Measurements from ENCODE around the gene LAMP5. TPM values are rescaled to one million over a fixed set of nuclear protein-coding genes. Genes with fewer than 3 reads are reported as not detected.

LAMP5 gene
- total and polyA plus RNA-seq, 2 experiments from 2014 or later: 0.21 to 0.29 TPM

GRCh38 chr20:9531581-9531980 lies 17.2 kb downstream of the LAMP5 start:
- DNase-seq (ENCODE audit: low spot score): no peak
- H4K20me1 ChIP-seq (replicated peaks; ENCODE audit: insufficient read depth): no peaks in the 10 kb centered on the region
- peak overlapping the region; percentile 44; the same call in 1 of the 2 replicates for H3K4me2 ChIP-seq
- Mint-ChIP-seq H3K27me3 (ENCODE audit: insufficient read depth, low read depth, poor library complexity) (no peaks in the 10 kb centered on the region), H3K36me3 (ENCODE audit: low read depth) (no peaks in the 10 kb centered on the region), H3K27ac (no peak overlapping the region), H3K4me3 (no peak overlapping the region), H3K4me1 (peaks cover 26% of the 10 kb centered on the region), H3K9me3 (no peaks in the 10 kb centered on the region)
- no peak overlapping the region for H3K4me3 ChIP-seq
- H3K27ac ChIP-seq (ENCODE audit: low read depth): no peak overlapping the region
- H3F3A ChIP-seq (replicated peaks; ENCODE audit: low read depth): no peaks in the 10 kb centered on the region
- ATAC-seq: no peak
- TF ChIP-seq, protein P1, sequence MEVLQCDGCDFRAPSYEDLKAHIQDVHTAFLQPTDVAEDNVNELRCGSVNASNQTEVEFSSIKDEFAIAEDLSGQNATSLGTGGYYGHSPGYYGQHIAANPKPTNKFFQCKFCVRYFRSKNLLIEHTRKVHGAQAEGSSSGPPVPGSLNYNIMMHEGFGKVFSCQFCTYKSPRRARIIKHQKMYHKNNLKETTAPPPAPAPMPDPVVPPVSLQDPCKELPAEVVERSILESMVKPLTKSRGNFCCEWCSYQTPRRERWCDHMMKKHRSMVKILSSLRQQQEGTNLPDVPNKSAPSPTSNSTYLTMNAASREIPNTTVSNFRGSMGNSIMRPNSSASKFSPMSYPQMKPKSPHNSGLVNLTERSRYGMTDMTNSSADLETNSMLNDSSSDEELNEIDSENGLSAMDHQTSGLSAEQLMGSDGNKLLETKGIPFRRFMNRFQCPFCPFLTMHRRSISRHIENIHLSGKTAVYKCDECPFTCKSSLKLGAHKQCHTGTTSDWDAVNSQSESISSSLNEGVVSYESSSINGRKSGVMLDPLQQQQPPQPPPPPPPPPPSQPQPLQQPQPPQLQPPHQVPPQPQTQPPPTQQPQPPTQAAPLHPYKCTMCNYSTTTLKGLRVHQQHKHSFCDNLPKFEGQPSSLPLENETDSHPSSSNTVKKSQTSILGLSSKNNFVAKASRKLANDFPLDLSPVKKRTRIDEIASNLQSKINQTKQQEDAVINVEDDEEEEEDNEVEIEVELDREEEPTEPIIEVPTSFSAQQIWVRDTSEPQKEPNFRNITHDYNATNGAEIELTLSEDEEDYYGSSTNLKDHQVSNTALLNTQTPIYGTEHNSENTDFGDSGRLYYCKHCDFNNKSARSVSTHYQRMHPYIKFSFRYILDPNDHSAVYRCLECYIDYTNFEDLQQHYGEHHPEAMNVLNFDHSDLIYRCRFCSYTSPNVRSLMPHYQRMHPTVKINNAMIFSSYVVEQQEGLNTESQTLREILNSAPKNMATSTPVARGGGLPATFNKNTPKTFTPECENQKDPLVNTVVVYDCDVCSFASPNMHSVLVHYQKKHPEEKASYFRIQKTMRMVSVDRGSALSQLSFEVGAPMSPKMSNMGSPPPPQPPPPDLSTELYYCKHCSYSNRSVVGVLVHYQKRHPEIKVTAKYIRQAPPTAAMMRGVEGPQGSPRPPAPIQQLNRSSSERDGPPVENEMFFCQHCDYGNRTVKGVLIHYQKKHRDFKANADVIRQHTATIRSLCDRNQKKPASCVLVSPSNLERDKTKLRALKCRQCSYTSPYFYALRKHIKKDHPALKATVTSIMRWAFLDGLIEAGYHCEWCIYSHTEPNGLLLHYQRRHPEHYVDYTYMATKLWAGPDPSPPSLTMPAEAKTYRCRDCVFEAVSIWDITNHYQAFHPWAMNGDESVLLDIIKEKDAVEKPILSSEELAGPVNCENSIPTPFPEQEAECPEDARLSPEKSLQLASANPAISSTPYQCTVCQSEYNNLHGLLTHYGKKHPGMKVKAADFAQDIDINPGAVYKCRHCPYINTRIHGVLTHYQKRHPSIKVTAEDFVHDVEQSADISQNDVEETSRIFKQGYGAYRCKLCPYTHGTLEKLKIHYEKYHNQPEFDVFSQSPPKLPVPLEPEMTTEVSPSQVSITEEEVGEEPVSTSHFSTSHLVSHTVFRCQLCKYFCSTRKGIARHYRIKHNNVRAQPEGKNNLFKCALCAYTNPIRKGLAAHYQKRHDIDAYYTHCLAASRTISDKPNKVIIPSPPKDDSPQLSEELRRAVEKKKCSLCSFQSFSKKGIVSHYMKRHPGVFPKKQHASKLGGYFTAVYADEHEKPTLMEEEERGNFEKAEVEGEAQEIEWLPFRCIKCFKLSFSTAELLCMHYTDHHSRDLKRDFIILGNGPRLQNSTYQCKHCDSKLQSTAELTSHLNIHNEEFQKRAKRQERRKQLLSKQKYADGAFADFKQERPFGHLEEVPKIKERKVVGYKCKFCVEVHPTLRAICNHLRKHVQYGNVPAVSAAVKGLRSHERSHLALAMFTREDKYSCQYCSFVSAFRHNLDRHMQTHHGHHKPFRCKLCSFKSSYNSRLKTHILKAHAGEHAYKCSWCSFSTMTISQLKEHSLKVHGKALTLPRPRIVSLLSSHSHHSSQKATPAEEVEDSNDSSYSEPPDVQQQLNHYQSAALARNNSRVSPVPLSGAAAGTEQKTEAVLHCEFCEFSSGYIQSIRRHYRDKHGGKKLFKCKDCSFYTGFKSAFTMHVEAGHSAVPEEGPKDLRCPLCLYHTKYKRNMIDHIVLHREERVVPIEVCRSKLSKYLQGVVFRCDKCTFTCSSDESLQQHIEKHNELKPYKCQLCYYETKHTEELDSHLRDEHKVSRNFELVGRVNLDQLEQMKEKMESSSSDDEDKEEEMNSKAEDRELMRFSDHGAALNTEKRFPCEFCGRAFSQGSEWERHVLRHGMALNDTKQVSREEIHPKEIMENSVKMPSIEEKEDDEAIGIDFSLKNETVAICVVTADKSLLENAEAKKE (CRISPR knock-in tag; IDR thresholded peaks at IDR 0.05): no peak
- no peak for TF ChIP-seq JUNB (IDR thresholded peaks at IDR 0.05; ENCODE audit: unreplicated experiment)
- TF ChIP-seq, protein P2, sequence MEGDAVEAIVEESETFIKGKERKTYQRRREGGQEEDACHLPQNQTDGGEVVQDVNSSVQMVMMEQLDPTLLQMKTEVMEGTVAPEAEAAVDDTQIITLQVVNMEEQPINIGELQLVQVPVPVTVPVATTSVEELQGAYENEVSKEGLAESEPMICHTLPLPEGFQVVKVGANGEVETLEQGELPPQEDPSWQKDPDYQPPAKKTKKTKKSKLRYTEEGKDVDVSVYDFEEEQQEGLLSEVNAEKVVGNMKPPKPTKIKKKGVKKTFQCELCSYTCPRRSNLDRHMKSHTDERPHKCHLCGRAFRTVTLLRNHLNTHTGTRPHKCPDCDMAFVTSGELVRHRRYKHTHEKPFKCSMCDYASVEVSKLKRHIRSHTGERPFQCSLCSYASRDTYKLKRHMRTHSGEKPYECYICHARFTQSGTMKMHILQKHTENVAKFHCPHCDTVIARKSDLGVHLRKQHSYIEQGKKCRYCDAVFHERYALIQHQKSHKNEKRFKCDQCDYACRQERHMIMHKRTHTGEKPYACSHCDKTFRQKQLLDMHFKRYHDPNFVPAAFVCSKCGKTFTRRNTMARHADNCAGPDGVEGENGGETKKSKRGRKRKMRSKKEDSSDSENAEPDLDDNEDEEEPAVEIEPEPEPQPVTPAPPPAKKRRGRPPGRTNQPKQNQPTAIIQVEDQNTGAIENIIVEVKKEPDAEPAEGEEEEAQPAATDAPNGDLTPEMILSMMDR (conservative IDR thresholded peaks at IDR 0.05; ENCODE audit: low read depth in 2 of 2): no peak
- no peak for TF ChIP-seq EZH2 (IDR thresholded peaks at IDR 0.05; ENCODE audit: low read depth, unreplicated experiment)
- TF ChIP-seq NANOG (IDR thresholded peaks at IDR 0.05; ENCODE audit: borderline replicate concordance): no peak
- no peak for TF ChIP-seq REST (IDR thresholded peaks at IDR 0.05; ENCODE audit: unreplicated experiment)
- TF ChIP-seq ETS1 (IDR thresholded peaks at IDR 0.05): no peak
- no peak for TF ChIP-seq ZNF114 (CRISPR knock-in tag; IDR thresholded peaks at IDR 0.05)
- TF ChIP-seq EZH2phosphoT487 (IDR thresholded peaks at IDR 0.05; ENCODE audit: unreplicated experiment): no peak
- no peak for TF ChIP-seq STAT1 (IDR thresholded peaks at IDR 0.05; ENCODE audit: unreplicated experiment)
- no peak for TF ChIP-seq ZNF331 (CRISPR knock-in tag; IDR thresholded peaks at IDR 0.05; ENCODE audit: low read depth)
- H2AFZ ChIP-seq: no peak overlapping the region
- peaks cover 18% of the 10 kb centered on the region for H3K4me1 ChIP-seq (ENCODE audit: insufficient read depth)
- no peaks in the 10 kb centered on the region for H3K27me3 ChIP-seq (ENCODE audit: insufficient read depth)
- no peaks in the 10 kb centered on the region; the same call in 1 of the 2 replicates for H3K9me2 ChIP-seq (ENCODE audit: insufficient read depth)
- H3K79me2 ChIP-seq (replicated peaks; ENCODE audit: insufficient read depth): no peaks in the 10 kb centered on the region
- no peaks in the 10 kb centered on the region for H3K36me3 ChIP-seq (ENCODE audit: insufficient read depth)

Measured in GM23338 (cell line).